ENCODE results near the gene SLC35B2.

The SLC35B2 gene

GRCh38 chr6:44219815-44220784 lies 37.2 kb downstream of the SLC35B2 start:
- DNase-seq = no peak

- DNase-seq = peak; percentile 54
Measured at GRCh38 chr6:44219053-44219814, 38.1 kb downstream of the SLC35B2 start.

GRCh38 chr6:44217332-44218143 lies 39.8 kb downstream of the SLC35B2 start:
- DNase-seq = no peak

- no peak for DNase-seq
Measured at GRCh38 chr6:44216677-44217331, 40.5 kb downstream of the SLC35B2 start, which contains the start of gene MYMX. Gene MYMX (plus strand): TSS chr6:44216926. CDS start chr6:44217472, 546 bp downstream.

GRCh38 chr6:44214307-44214706 lies 43.0 kb downstream of the SLC35B2 start:
- no peak for DNase-seq

- no peak for DNase-seq
Measured at GRCh38 chr6:44211284-44211683, 46.0 kb downstream of the SLC35B2 start.

GRCh38 chr6:44207966-44208365 lies 49.4 kb downstream of the SLC35B2 start:
- no peak for DNase-seq
